Smooth muscle cell (in vitro differentiated cells): ENCODE data around the gene GHRH. TPM values are rescaled to one million over a fixed set of nuclear protein-coding genes. Genes with fewer than 3 reads are reported as not detected.
A peak's percentile ranks its signal among the peaks of the same experiment; 100 is the strongest.

ENCODE experiments used
- DNase-seq: peaks from one replicate; lab custom pipeline; 2025; ENCODE audit not compliant: unreplicated experiment; lab: John Stamatoyannopoulos, UW
- H2AFZ ChIP-seq: fragments of 200-600 bp; sonication (generic); 2 replicates; pipeline ENCODE4 v1.6.0; 2016; ENCODE audit warnings: antibody characterized with exemption, low read depth, mild to moderate bottlenecking
- H3F3A ChIP-seq: fragments of 200-600 bp; sonication (generic); 2 replicates; pipeline ENCODE4 v1.6.0; 2017; ENCODE audit warnings: antibody characterized with exemption, low read depth
- H3K27ac ChIP-seq: fragments of 200-600 bp; sonication (generic); 2 replicates; pipeline ENCODE4 v1.5.1; 2016; ENCODE audit warnings: low read depth, mild to moderate bottlenecking
- H3K27me3 ChIP-seq: fragments of 200-600 bp; sonication (generic); 2 replicates; pipeline ENCODE4 v1.6.1; 2016; ENCODE audit warnings: low read depth, mild to moderate bottlenecking
- H3K36me3 ChIP-seq: fragments of 200-600 bp; sonication (generic); 2 replicates; pipeline ENCODE4 v1.5.1; 2016; ENCODE audit warnings: low read depth
- H3K4me1 ChIP-seq: fragments of 200-600 bp; sonication (generic); 2 replicates; pipeline ENCODE4 v1.5.1; 2016; ENCODE audit warnings: low read depth
- H3K4me2 ChIP-seq: fragments of 200-600 bp; sonication (generic); 2 replicates; pipeline ENCODE4 v1.6.0; 2016; ENCODE audit warnings: mild to moderate bottlenecking
- H3K4me3 ChIP-seq: fragments of 200-600 bp; sonication (generic); 2 replicates; pipeline ENCODE4 v1.5.1; 2016; ENCODE audit warnings: mild to moderate bottlenecking
- H3K79me2 ChIP-seq: fragments of 200-600 bp; sonication (generic); 2 replicates; pipeline ENCODE4 v1.6.0; 2016; ENCODE audit warnings: low read depth, mild to moderate bottlenecking
- H3K9ac ChIP-seq: fragments of 200-600 bp; sonication (generic); 2 replicates; pipeline ENCODE4 v1.6.0; 2016; ENCODE audit warnings: low read depth
- H3K9me3 ChIP-seq: fragments of 200-600 bp; sonication (generic); replicated peaks from 2 replicates; pipeline ENCODE4 v1.5.1; 2016; ENCODE audit warnings: low read depth
- H4K20me1 ChIP-seq: fragments of 200-600 bp; sonication (generic); 2 replicates; pipeline ENCODE4 v1.6.0; 2016; ENCODE audit warnings: low read depth
- CTCF ChIP-seq: fragments of 200-600 bp; sonication (generic); IDR thresholded peaks from 2 replicates; pipeline ENCODE4 v1.5.1; 2017; ENCODE audit warnings: borderline replicate concordance, mild to moderate bottlenecking, antibody characterized with exemption; ENCODE audit not compliant: insufficient read depth, poor library complexity, severe bottlenecking
- WGBS: methylation state at CpG from one replicate; pipeline ENCODE4 v1.1.7; 2016; ENCODE audit warnings: low lambda C conversion rate; 5-methylcytosine and 5-hydroxymethylcytosine counted together
- polyA plus RNA-seq: library from polyadenylated mRNA; unstranded; fragments of >200 nt; fragmentation: Nextera tagmentation; extraction: Ambion mirVana; gene quantifications from 2 replicates; pipeline ENCODE4 v1.2.1, GENCODE V29; 2016
- total RNA-seq: library from RNA; depleted of rRNA; stranded (reverse); fragments of >200 nt; gene quantifications from 2 replicates; pipeline ENCODE4 v1.2.3, GENCODE V29; 2014

GHRH gene
- total and polyA plus RNA-seq, 2 experiments from 2014 or later, result not detected

GRCh38 chr20:37205794-37206193 is 55.8 kb downstream of the GHRH start:
- Histone ChIP-seq H3K27me3 (no peaks in the 10 kb centered on the region), H3K4me2 (no peak overlapping the region), H3K4me1 (peaks cover 26% of the 10 kb centered on the region), H3K79me2 (peaks cover 11% of the 10 kb centered on the region), H3F3A (peaks cover 11% of the 10 kb centered on the region), H4K20me1 (peaks cover 70% of the 10 kb centered on the region), H3K36me3 (peaks cover 22% of the 10 kb centered on the region), H3K9ac (no peak overlapping the region), H3K27ac (no peak overlapping the region), H2AFZ (no peak overlapping the region), H3K9me3 (no peaks in the 10 kb centered on the region), H3K4me3 (no peak overlapping the region)
- DNase-seq, result no peak
- no peak for TF ChIP-seq CTCF
- WGBS, result 87% methylated on average over 2 of the region's 2 CpGs

- Histone ChIP-seq H3K36me3 (peaks cover 22% of the 10 kb centered on the region), H3K27ac (no peak overlapping the region), H3K4me2 (no peak overlapping the region), H3K79me2 (peaks cover 11% of the 10 kb centered on the region), H3K9me3 (no peaks in the 10 kb centered on the region), H2AFZ (no peak overlapping the region), H3K4me1 (peaks cover 26% of the 10 kb centered on the region), H3K4me3 (no peak overlapping the region), H4K20me1 (peaks cover 76% of the 10 kb centered on the region), H3K27me3 (no peaks in the 10 kb centered on the region), H3F3A (peaks cover 15% of the 10 kb centered on the region), H3K9ac (no peak overlapping the region)
- TF ChIP-seq CTCF, result no peak
- DNase-seq, result no peak
- 92% methylated on average over 6 of the region's 6 CpGs for WGBS
Measured at GRCh38 chr20:37205130-37205529, 56.5 kb downstream of the GHRH start.

- Histone ChIP-seq H2AFZ (no peak overlapping the region), H3K27ac (no peak overlapping the region), H3F3A (peaks cover 15% of the 10 kb centered on the region), H3K4me3 (no peak overlapping the region), H4K20me1 (peaks cover 70% of the 10 kb centered on the region), H3K9ac (no peak overlapping the region), H3K4me1 (peaks cover 26% of the 10 kb centered on the region), H3K36me3 (peaks cover 22% of the 10 kb centered on the region), H3K79me2 (peaks cover 13% of the 10 kb centered on the region), H3K27me3 (no peaks in the 10 kb centered on the region), H3K9me3 (no peaks in the 10 kb centered on the region), H3K4me2 (no peak overlapping the region)
- no peak for TF ChIP-seq CTCF
- no peak for DNase-seq
- WGBS, result 97% methylated on average over 3 of the region's 3 CpGs
Measured at GRCh38 chr20:37204056-37204455, 57.6 kb downstream of the GHRH start.

GRCh38 chr20:37202267-37202943 is 59.2 kb downstream of the GHRH start:
- H3K9ac ChIP-seq, result peak overlapping the region; percentile 74
- H3K4me3 ChIP-seq, result peak overlapping the region; percentile 11
- WGBS, result 46% methylated on average over 6 of the region's 6 CpGs
- TF ChIP-seq CTCF, result peak; percentile 90
- no peaks in the 10 kb centered on the region for H3K27me3 ChIP-seq
- H3K4me1 ChIP-seq, result peaks cover 26% of the 10 kb centered on the region
- H3K27ac ChIP-seq, result peak overlapping the region; percentile 94
- DNase-seq, result no peak
- H3K79me2 ChIP-seq, result peaks cover 29% of the 10 kb centered on the region
- H4K20me1 ChIP-seq, result peaks cover 83% of the 10 kb centered on the region
- no peaks in the 10 kb centered on the region for H3K9me3 ChIP-seq
- peaks cover 15% of the 10 kb centered on the region for H3F3A ChIP-seq
- no peak overlapping the region for H2AFZ ChIP-seq
- peak overlapping the region; percentile 78 for H3K4me2 ChIP-seq
- peaks cover 13% of the 10 kb centered on the region for H3K36me3 ChIP-seq
